ENCODE measurements around the gene ZNF521.

GRCh38 chr18:25137197-25137472 lies 214.8 kb downstream of the ZNF521 start:
- no peak for TF ChIP-seq CTCF (IDR thresholded peaks at IDR 0.05)
- TF ChIP-seq POLR2A (IDR thresholded peaks at IDR 0.05), result no peak
